ENCODE data around the gene SLC25A30. TPM values are rescaled to one million over a fixed set of nuclear protein-coding genes. Genes with fewer than 3 reads are reported as not detected.

SLC25A30 gene
- total RNA-seq, 2 donors from 2014 or later = 15.2 to 22.3 TPM

GRCh38 chr13:45416516-45417128 is 1.6 kb downstream of the SLC25A30 start:
- Mint-ChIP-seq H3K27ac (peak overlapping the region; percentile 98), H3K27me3 (no peaks in the 10 kb centered on the region), H3K4me1 (peaks cover 29% of the 10 kb centered on the region), H3K36me3 (ENCODE audit: low read depth) (no peaks in the 10 kb centered on the region), H3K4me3 (peak overlapping the region; percentile 97)
- DNase-seq = no peak
- no peaks in the 10 kb centered on the region for H3K9me3 ChIP-seq (ENCODE audit: control insufficient read depth, low read length, poor library complexity, severe bottlenecking)
- ATAC-seq = no peak

GRCh38 chr13:45415112-45415511 is 3.1 kb downstream of the SLC25A30 start:
- Mint-ChIP-seq H3K4me3 (no peak overlapping the region), H3K36me3 (ENCODE audit: low read depth) (no peaks in the 10 kb centered on the region), H3K27me3 (no peaks in the 10 kb centered on the region), H3K27ac (peak overlapping the region; percentile 43), H3K4me1 (peaks cover 29% of the 10 kb centered on the region)
- H3K9me3 ChIP-seq (ENCODE audit: control insufficient read depth, low read length, poor library complexity, severe bottlenecking) = no peaks in the 10 kb centered on the region
- ATAC-seq (no peak), DNase-seq (no peak)

GRCh38 chr13:45413826-45414307 is 4.3 kb downstream of the SLC25A30 start:
- H3K36me3 Mint-ChIP-seq (ENCODE audit: low read depth) = no peaks in the 10 kb centered on the region
- peak overlapping the region; percentile 39 for H3K4me3 Mint-ChIP-seq
- no peak for DNase-seq
- H3K27ac Mint-ChIP-seq = no peak overlapping the region
- ATAC-seq = no peak
- H3K4me1 Mint-ChIP-seq = peaks cover 29% of the 10 kb centered on the region
- no peaks in the 10 kb centered on the region for H3K27me3 Mint-ChIP-seq
- no peaks in the 10 kb centered on the region for H3K9me3 ChIP-seq (ENCODE audit: control insufficient read depth, low read length, poor library complexity, severe bottlenecking)

GRCh38 chr13:45412274-45413049 is 5.7 kb downstream of the SLC25A30 start:
- Mint-ChIP-seq H3K4me1 (peaks cover 30% of the 10 kb centered on the region), H3K27ac (peak overlapping the region; percentile 71), H3K4me3 (no peak overlapping the region)

GRCh38 chr13:45411631-45412030 is 6.5 kb downstream of the SLC25A30 start:
- H3K9me3 ChIP-seq (ENCODE audit: control insufficient read depth, low read length, poor library complexity, severe bottlenecking) = no peaks in the 10 kb centered on the region
- Mint-ChIP-seq H3K4me1 (peaks cover 25% of the 10 kb centered on the region), H3K27me3 (no peaks in the 10 kb centered on the region), H3K4me3 (no peak overlapping the region), H3K27ac (peak overlapping the region; percentile 66), H3K36me3 (ENCODE audit: low read depth) (peaks cover 9% of the 10 kb centered on the region)
- ATAC-seq (no peak), DNase-seq (no peak)

More at GRCh38 chr13:45412274-45413049, 5.7 kb downstream of the SLC25A30 start:
- no peak for ATAC-seq
- Mint-ChIP-seq H3K27me3 (no peaks in the 10 kb centered on the region), H3K36me3 (ENCODE audit: low read depth) (peaks cover 6% of the 10 kb centered on the region)
- no peaks in the 10 kb centered on the region for H3K9me3 ChIP-seq (ENCODE audit: control insufficient read depth, low read length, poor library complexity, severe bottlenecking)
- DNase-seq = no peak

GRCh38 chr13:45411221-45411620 is 7.0 kb downstream of the SLC25A30 start:
- Mint-ChIP-seq H3K36me3 (ENCODE audit: low read depth) (peaks cover 12% of the 10 kb centered on the region), H3K27me3 (no peaks in the 10 kb centered on the region), H3K4me1 (peaks cover 29% of the 10 kb centered on the region), H3K27ac (peak overlapping the region; percentile 66), H3K4me3 (no peak overlapping the region)
- DNase-seq (no peak), ATAC-seq (no peak)
- no peaks in the 10 kb centered on the region for H3K9me3 ChIP-seq (ENCODE audit: control insufficient read depth, low read length, poor library complexity, severe bottlenecking)

- H3K4me1 Mint-ChIP-seq = peaks cover 29% of the 10 kb centered on the region
- peaks cover 12% of the 10 kb centered on the region for H3K36me3 Mint-ChIP-seq (ENCODE audit: low read depth)
- H3K27ac Mint-ChIP-seq = no peak overlapping the region
- H3K4me3 Mint-ChIP-seq = no peak overlapping the region
- no peak for ATAC-seq
- no peaks in the 10 kb centered on the region for H3K9me3 ChIP-seq (ENCODE audit: control insufficient read depth, low read length, poor library complexity, severe bottlenecking)
- DNase-seq = no peak
- no peaks in the 10 kb centered on the region for H3K27me3 Mint-ChIP-seq
Observed at GRCh38 chr13:45410466-45410865, 7.7 kb downstream of the SLC25A30 start.

GRCh38 chr13:45410001-45410400 is 8.2 kb downstream of the SLC25A30 start:
- no peak overlapping the region for H3K4me3 Mint-ChIP-seq
- H3K27ac Mint-ChIP-seq = no peak overlapping the region
- no peak for ATAC-seq
- DNase-seq = no peak
- peaks cover 12% of the 10 kb centered on the region for H3K36me3 Mint-ChIP-seq (ENCODE audit: low read depth)
- no peaks in the 10 kb centered on the region for H3K27me3 Mint-ChIP-seq
- H3K9me3 ChIP-seq (ENCODE audit: control insufficient read depth, low read length, poor library complexity, severe bottlenecking) = no peaks in the 10 kb centered on the region
- H3K4me1 Mint-ChIP-seq = peaks cover 28% of the 10 kb centered on the region

- peak overlapping the region; percentile 21 for H3K27ac Mint-ChIP-seq
Observed at GRCh38 chr13:45406421-45406820, 11.8 kb downstream of the SLC25A30 start.

GRCh38 chr13:45403081-45403480 is 15.1 kb downstream of the SLC25A30 start:
- Mint-ChIP-seq H3K27me3 (no peaks in the 10 kb centered on the region), H3K27ac (no peak overlapping the region), H3K36me3 (ENCODE audit: low read depth) (peaks cover 14% of the 10 kb centered on the region), H3K4me1 (peaks cover 14% of the 10 kb centered on the region), H3K4me3 (no peak overlapping the region)
- H3K9me3 ChIP-seq (ENCODE audit: control insufficient read depth, low read length, poor library complexity, severe bottlenecking) = no peaks in the 10 kb centered on the region
- ATAC-seq (no peak), DNase-seq (no peak)

More at GRCh38 chr13:45406421-45406820, 11.8 kb downstream of the SLC25A30 start:
- Mint-ChIP-seq H3K4me3 (no peak overlapping the region), H3K4me1 (peaks cover 14% of the 10 kb centered on the region), H3K36me3 (ENCODE audit: low read depth) (peaks cover 13% of the 10 kb centered on the region), H3K27me3 (no peaks in the 10 kb centered on the region)
- no peak for ATAC-seq
- no peak for DNase-seq
- no peaks in the 10 kb centered on the region for H3K9me3 ChIP-seq (ENCODE audit: control insufficient read depth, low read length, poor library complexity, severe bottlenecking)

- H3K36me3 Mint-ChIP-seq (ENCODE audit: low read depth) = peaks cover 12% of the 10 kb centered on the region
- no peak for DNase-seq
- H3K27me3 Mint-ChIP-seq = no peaks in the 10 kb centered on the region
- H3K4me1 Mint-ChIP-seq = peaks cover 16% of the 10 kb centered on the region
- H3K9me3 ChIP-seq (ENCODE audit: control insufficient read depth, low read length, poor library complexity, severe bottlenecking) = no peaks in the 10 kb centered on the region
- no peak for ATAC-seq
- no peak overlapping the region for H3K4me3 Mint-ChIP-seq
- H3K27ac Mint-ChIP-seq = peak overlapping the region; percentile 85
Observed at GRCh38 chr13:45402641-45403040, 15.5 kb downstream of the SLC25A30 start.

- no peaks in the 10 kb centered on the region for H3K9me3 ChIP-seq (ENCODE audit: control insufficient read depth, low read length, poor library complexity, severe bottlenecking)
- H3K27me3 Mint-ChIP-seq = no peaks in the 10 kb centered on the region
- H3K4me3 Mint-ChIP-seq = no peak overlapping the region
- peaks cover 5% of the 10 kb centered on the region for H3K36me3 Mint-ChIP-seq (ENCODE audit: low read depth)
- ATAC-seq (no peak), DNase-seq (no peak)
- H3K27ac Mint-ChIP-seq = peak overlapping the region; percentile 85
- peaks cover 11% of the 10 kb centered on the region for H3K4me1 Mint-ChIP-seq
Observed at GRCh38 chr13:45401314-45401713, 16.9 kb downstream of the SLC25A30 start.

- H3K4me3 Mint-ChIP-seq = no peak overlapping the region
- H3K27me3 Mint-ChIP-seq = no peaks in the 10 kb centered on the region
- peak overlapping the region; percentile 92 for H3K27ac Mint-ChIP-seq
- H3K9me3 ChIP-seq (ENCODE audit: control insufficient read depth, low read length, poor library complexity, severe bottlenecking) = no peaks in the 10 kb centered on the region
- peaks cover 11% of the 10 kb centered on the region for H3K36me3 Mint-ChIP-seq (ENCODE audit: low read depth)
- ATAC-seq = peak; percentile 81
- peaks cover 31% of the 10 kb centered on the region for H3K4me1 Mint-ChIP-seq
- DNase-seq = peak in 2 of 3 donors; percentile 36 to 38
Observed at GRCh38 chr13:45398877-45399276, 19.3 kb downstream of the SLC25A30 start.
